Small intestine (tissue), 7 donors: ENCODE results near the gene SUN3. TPM values are rescaled to one million over a fixed set of nuclear protein-coding genes. Genes with fewer than 3 reads are reported as not detected.

Experiments
- DNase-seq, 2 donors: peaks; one replicate each; pipeline versions ENCODE4 v3.0.0 to v3.0.0-alpha.2; 2013
- FAIRE-seq: peaks from 2 replicates; lab custom pipeline; 2012; peaks lifted over from hg19 to GRCh38; lab: Jason Lieb, UNC
- H3K27ac ChIP-seq, 3 donors: one replicate each; pipeline ENCODE4 v1.5.1; 2013; ENCODE audit warnings: low read length in 2 of 3, mild to moderate bottlenecking in 2 of 3, control low read depth in 1 of 3, inconsistent platforms in 1 of 3, low read depth in 1 of 3, moderate library complexity in 1 of 3
- H3K27me3 ChIP-seq, 3 donors: one replicate each; pipeline ENCODE4 v1.6.1; 2013; ENCODE audit warnings: low read length in 3 of 3, inconsistent platforms in 1 of 3; ENCODE audit not compliant: control insufficient read depth in 3 of 3, insufficient read depth in 3 of 3
- H3K36me3 ChIP-seq, 3 donors: one replicate each; pipeline ENCODE4 v1.6.1; 2013; ENCODE audit warnings: low read length in 3 of 3, inconsistent platforms in 1 of 3, low read depth in 1 of 3, mild to moderate bottlenecking in 1 of 3, moderate library complexity in 1 of 3; ENCODE audit not compliant: control insufficient read depth in 3 of 3, insufficient read depth in 2 of 3
- H3K4me1 ChIP-seq, 3 donors: one replicate each; pipeline ENCODE4 v1.6.1; 2013; ENCODE audit warnings: low read length in 2 of 3, inconsistent platforms in 1 of 3, low read depth in 1 of 3, mild to moderate bottlenecking in 1 of 3, moderate library complexity in 1 of 3; ENCODE audit not compliant: control insufficient read depth in 3 of 3, insufficient read depth in 2 of 3
- H3K4me3 ChIP-seq, 3 donors: one replicate each; pipeline ENCODE4 v1.5.1; 2013; ENCODE audit warnings: low read length in 3 of 3, control low read depth in 1 of 3, inconsistent platforms in 1 of 3, low read depth in 1 of 3, mild to moderate bottlenecking in 1 of 3, moderate library complexity in 1 of 3
- H3K9me3 ChIP-seq, 2 donors: one replicate each; pipeline ENCODE4 v1.6.1; 2013; ENCODE audit warnings: low read depth in 1 of 2, low read length in 1 of 2; ENCODE audit not compliant: control insufficient read depth in 2 of 2, insufficient read depth in 1 of 2
- WGBS, 3 donors: extraction: QIAGEN DNeasy Blood & Tissue Kit; methylation state at CpG; one replicate each; pipeline ENCODE4 v1.1.7; 2013; 5-methylcytosine and 5-hydroxymethylcytosine counted together
- polyA plus RNA-seq, 4 donors: library from polyadenylated mRNA; stranded (reverse) in 3 of 4; unstranded in 1 of 4; fragments of 200-250 nt in 3 of 4; fragments of 120-200 nt in 1 of 4; gene quantifications; one replicate each; pipeline versions ENCODE4 v1.2.1 to v1.2.3, GENCODE V29; 2013
- donor health status: healthy with polysubstance abuse.
- donor health status: control.
- donor health status: control.
- donor health status: Bipolar disorder and iron deficiency.
- donor health status: healthy.

Gene SUN3
- polyA plus RNA-seq, 4 donors: not detected

DNA sequence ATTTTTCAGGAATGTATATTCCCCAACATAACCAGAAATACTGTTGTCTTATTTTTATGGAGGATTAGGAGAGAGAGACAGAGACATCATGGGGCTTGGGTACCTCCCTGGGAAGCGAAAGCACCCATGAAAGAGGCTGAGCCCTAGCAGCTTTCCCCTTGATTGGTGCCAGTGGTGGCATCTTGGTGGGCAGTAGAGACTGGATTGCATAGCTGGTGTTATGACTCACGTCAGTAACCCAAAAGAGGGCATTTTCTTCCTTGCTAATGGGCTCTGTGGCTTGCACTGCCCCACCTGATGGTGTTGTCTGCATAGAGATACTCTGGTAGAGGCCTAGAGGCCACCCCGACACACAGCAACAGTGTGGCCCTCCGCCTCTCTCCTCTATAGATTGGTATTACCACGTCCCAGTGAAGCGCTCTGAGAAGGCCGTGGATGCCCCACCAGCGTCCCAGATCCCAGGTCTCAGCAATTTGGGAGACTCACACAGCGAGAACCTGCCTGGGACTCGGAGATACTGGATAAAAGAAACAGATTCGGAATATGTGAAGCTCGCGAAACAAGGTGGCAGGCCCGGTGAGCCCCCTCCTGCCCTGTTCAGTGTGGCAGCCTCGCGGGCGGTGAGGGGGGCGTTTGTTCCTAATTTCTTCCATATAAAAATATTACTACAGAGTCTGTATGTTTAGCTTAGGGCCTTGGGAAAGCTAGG is 12.2 kb upstream of the SUN3 start:
- H3K27me3 ChIP-seq: peaks cover 0 to 18% (median 3%) of the 10 kb centered on the region in 3 donors
- H3K4me3 ChIP-seq: no peak overlapping the region
- no peaks in the 10 kb centered on the region for H3K9me3 ChIP-seq
- H3K4me1 ChIP-seq: peaks cover 0 to 3% (median 0%) of the 10 kb centered on the region in 3 donors
- no peaks in the 10 kb centered on the region for H3K36me3 ChIP-seq
- WGBS, 3 donors: 92 to 95% (median 93%) methylated on average over 18 of the region's 18 CpGs
- no peak for FAIRE-seq
- DNase-seq: no peak
- no peak overlapping the region for H3K27ac ChIP-seq

DNA sequence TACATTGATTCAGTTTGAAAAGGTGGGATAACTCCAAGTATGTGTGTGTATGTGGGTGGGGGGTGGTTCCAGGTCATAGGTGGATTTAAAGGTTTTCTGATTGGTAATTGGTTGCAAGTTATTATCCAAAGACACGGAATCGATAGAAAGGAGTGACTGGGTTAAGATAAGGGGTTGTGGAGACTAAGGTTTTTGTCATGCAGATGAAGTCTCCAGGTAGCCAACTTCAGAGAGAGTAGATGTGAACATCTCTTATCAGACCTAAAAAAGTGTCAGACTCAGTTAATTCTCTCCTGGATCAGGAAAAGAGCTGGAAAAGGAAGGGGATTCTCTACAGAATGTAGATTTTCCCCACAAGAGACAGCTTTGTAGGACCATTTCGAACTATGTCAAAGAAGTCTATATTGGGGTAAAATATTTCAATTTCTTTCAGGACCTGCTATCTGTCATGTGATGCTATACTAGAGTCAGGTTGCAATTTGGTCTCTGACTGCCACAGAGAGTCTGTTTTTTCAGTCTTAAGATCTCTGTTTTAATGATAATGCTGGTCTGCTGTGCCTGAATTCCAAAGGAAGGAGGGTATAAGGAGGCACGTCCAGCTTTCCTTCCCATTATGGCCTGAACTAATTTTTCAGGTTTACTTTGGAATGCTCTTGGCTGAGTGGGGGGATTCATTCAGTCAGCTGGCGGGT is 10.1 kb upstream of the SUN3 start:
- H3K27me3 ChIP-seq: peaks cover 0 to 34% (median 5%) of the 10 kb centered on the region in 3 donors
- peaks cover 0 to 11% (median 4%) of the 10 kb centered on the region in 3 donors for H3K4me1 ChIP-seq
- DNase-seq (no peak), FAIRE-seq (no peak)
- no peaks in the 10 kb centered on the region for H3K9me3 ChIP-seq
- no peak overlapping the region for H3K4me3 ChIP-seq
- H3K36me3 ChIP-seq: no peaks in the 10 kb centered on the region
- no peak overlapping the region for H3K27ac ChIP-seq
- 55 to 68% (median 60%) methylated on average over 5 of the region's 5 CpGs for WGBS, 3 donors

DNA sequence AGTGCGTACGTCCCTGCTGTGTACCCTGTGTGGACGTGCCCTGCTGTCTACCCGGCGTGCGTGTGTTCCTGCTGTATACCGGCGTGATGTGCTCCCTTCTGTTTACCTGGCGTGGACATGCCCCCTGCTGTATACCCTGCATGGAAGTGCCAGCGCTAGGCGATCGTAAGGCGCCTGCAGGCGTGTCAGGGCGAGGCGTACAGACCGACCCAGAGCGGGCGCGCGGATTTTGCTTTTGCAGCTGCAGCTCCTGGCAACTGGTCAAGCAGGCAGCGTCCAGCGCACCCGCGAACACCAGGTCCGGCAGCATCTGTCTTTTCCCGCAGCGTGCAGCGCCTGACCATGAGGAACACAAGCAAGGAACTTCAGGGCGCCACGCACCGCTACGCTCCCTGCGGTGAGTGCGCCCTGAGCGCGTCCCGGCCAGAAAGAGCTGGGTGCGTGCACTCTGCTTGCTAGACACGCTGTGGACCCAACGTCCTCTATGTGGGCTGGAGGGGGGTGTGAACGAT is 7.1 kb upstream of the SUN3 start:
- Histone ChIP-seq H3K9me3 (no peaks in the 10 kb centered on the region), H3K4me1 (peaks cover 0 to 11% (median 4%) of the 10 kb centered on the region in 3 donors), H3K27ac (no peak overlapping the region), H3K27me3 (peaks cover 0 to 39% (median 5%) of the 10 kb centered on the region in 3 donors), H3K4me3 (peak overlapping the region in 2 of 3 donors; percentile 48 to 66), H3K36me3 (no peaks in the 10 kb centered on the region)
- no peak for FAIRE-seq
- 2 to 6% (median 3%) methylated on average over 42 of the region's 42 CpGs for WGBS, 3 donors
- peak; percentile 31 to 52 for DNase-seq

DNA sequence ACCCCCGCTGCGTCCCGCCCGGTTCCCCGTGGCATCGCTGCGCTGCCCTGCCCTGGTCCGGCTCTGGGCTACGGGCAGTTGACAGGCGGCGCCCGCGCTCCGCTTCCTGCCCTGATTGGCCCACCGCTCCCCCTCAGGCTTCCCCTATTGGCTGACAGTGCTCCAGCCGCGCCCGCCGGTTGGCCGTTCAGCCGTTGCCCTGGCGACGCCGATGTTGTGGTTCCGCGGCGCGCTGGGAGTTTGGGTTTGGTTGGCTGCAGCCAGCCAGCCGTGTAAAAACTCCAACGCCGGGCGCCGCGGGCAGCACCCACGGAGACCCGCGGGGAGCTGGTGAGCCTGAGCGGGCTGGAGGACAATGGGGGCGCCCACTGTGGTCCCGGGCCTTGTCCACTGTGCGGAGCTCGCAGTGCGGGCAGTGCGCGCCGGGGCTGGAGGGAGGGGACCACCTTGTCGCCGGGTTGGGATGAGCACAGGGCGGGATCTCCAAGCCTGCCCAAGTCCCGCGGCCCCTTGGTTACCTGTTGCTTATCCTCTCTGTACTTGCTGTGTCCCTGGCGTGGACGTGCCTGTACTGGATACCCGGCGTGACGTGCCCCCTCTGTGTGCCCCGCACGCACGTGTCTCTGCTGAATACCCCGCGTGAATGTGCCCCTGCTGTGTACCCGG is 6.5 kb upstream of the SUN3 start, which contains the start of gene C7orf57:
TSS of gene C7orf57 (plus strand) at position 243 of the 666 bp plus-strand sequence. CDS start 766 bp downstream, outside the sequence.
- Histone ChIP-seq H3K9me3 (no peaks in the 10 kb centered on the region), H3K4me1 (peaks cover 0 to 11% (median 4%) of the 10 kb centered on the region in 3 donors), H3K27ac (no peak within 1 kb of the TSS), H3K36me3 (no peaks in the 10 kb centered on the region), H3K27me3 (peaks cover 0 to 39% (median 5%) of the 10 kb centered on the region in 3 donors), H3K4me3 (peak within 1 kb of the TSS in 2 of 3 donors; percentile 48 to 66)
- DNase-seq: peak; percentile 90 to 91
- WGBS, 3 donors: 1% methylated on average over 56 to 62 of the region's 62 CpGs
- FAIRE-seq: no peak

GRCh38 chr7:48033922-48034321 is 5.0 kb upstream of the SUN3 start:
- Histone ChIP-seq H3K4me3 (no peak overlapping the region), H3K27me3 (peaks cover 0 to 39% (median 5%) of the 10 kb centered on the region in 3 donors), H3K4me1 (peaks cover 0 to 11% (median 4%) of the 10 kb centered on the region in 3 donors), H3K36me3 (no peaks in the 10 kb centered on the region), H3K27ac (no peak overlapping the region), H3K9me3 (no peaks in the 10 kb centered on the region)
- WGBS, 3 donors: 60 to 66% (median 65%) methylated on average over 5 of the region's 5 CpGs
- no peak for DNase-seq
- no peak for FAIRE-seq

DNA sequence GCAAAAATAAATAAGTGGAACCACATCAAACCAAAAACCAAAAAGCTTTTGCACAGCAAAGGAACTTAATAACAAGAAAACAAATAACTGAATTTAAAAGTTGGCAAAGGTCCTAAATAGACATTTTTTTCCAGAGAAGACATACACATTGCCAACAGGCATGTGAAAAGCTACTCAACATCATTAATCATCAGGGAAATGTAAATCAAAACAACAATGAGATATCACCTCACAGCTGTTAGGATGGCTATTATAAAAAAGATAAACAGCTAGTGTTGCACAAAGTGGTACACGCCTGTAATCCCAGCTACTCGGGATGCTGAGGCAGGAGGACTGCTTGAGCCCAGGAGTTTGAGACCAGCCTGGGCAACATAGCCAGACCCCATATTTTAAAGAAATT is 2.2 kb upstream of the SUN3 start:
- no peak for DNase-seq
- H3K9me3 ChIP-seq: no peaks in the 10 kb centered on the region
- no peak for FAIRE-seq

GRCh38 chr7:48025624-48026023 is 3.3 kb downstream of the SUN3 start:
- Histone ChIP-seq H3K4me3 (no peak overlapping the region), H3K27ac (no peak overlapping the region), H3K9me3 (no peaks in the 10 kb centered on the region), H3K4me1 (no peaks in the 10 kb centered on the region), H3K36me3 (no peaks in the 10 kb centered on the region), H3K27me3 (peaks cover 0 to 3% (median 0%) of the 10 kb centered on the region in 3 donors)
- WGBS, 3 donors: 18 to 39% (median 37%) methylated on average over 5 of the region's 5 CpGs
- DNase-seq (no peak), FAIRE-seq (no peak)

More for the DNA sequence above, 2.2 kb upstream of the SUN3 start:
- no peaks in the 10 kb centered on the region for H3K36me3 ChIP-seq
- 55 to 67% (median 63%) methylated on average over 2 of the region's 2 CpGs for WGBS, 3 donors
- no peak overlapping the region for H3K27ac ChIP-seq
- no peak overlapping the region for H3K4me3 ChIP-seq
- peaks cover 0 to 24% (median 3%) of the 10 kb centered on the region in 3 donors for H3K27me3 ChIP-seq
- peaks cover 0 to 9% (median 4%) of the 10 kb centered on the region in 3 donors for H3K4me1 ChIP-seq

GRCh38 chr7:48017674-48018073 is 11.2 kb downstream of the SUN3 start:
- no peak for DNase-seq
- no peak overlapping the region for H3K4me3 ChIP-seq
- no peaks in the 10 kb centered on the region for H3K4me1 ChIP-seq
- no peak overlapping the region for H3K27ac ChIP-seq
- peaks cover 0 to 2% of the 10 kb centered on the region in 2 donors for H3K9me3 ChIP-seq
- no peak for FAIRE-seq
- 78 to 91% (median 82%) methylated on average over 4 of the region's 4 CpGs for WGBS, 3 donors
- H3K36me3 ChIP-seq: no peaks in the 10 kb centered on the region
- H3K27me3 ChIP-seq: peaks cover 0 to 2% (median 2%) of the 10 kb centered on the region in 3 donors
